Stomach (tissue), 9 donors: ENCODE results near the gene DMRT1. TPM values are rescaled to one million over a fixed set of nuclear protein-coding genes. Genes with fewer than 3 reads are reported as not detected.

Experiments used
- DNase-seq, 2 donors: peaks; one replicate each; pipeline versions ENCODE4 v3.0.0 to v3.0.0-alpha.2; 2013 to 2019
- H3K27ac ChIP-seq, 5 donors: fragments of 200-600 bp in 4 of 5; sonication (generic) in 4 of 5; one replicate each; pipeline ENCODE4 v1.5.1; 2013 to 2019; ENCODE audit warnings: mild to moderate bottlenecking in 1 of 5, moderate library complexity in 1 of 5
- H3K27me3 ChIP-seq, 3 donors: fragments of 200-600 bp; sonication (generic); one replicate each; pipeline ENCODE4 v1.5.1; 2017 to 2019; ENCODE audit warnings: mixed run types in 1 of 3
- H3K36me3 ChIP-seq, 4 donors: fragments of 200-600 bp; sonication (generic); 1 replicate in 3 of 4; 2 replicates in 1 of 4; pipeline ENCODE4 v1.5.1; 2016 to 2019
- H3K4me1 ChIP-seq, 4 donors: fragments of 200-600 bp; sonication (generic); one replicate each; pipeline ENCODE4 v1.5.1; 2016 to 2019
- H3K4me3 ChIP-seq, 4 donors: fragments of 200-600 bp; sonication (generic) in 3 of 4; one replicate each; pipeline ENCODE4 v1.5.1; 2016 to 2019; ENCODE audit warnings: mild to moderate bottlenecking in 1 of 4
- H3K9me3 ChIP-seq, 4 donors: fragments of 200-600 bp; sonication (generic); one replicate each; pipeline ENCODE4 v1.5.1; 2016 to 2019
- CTCF ChIP-seq, 7 experiments: fragments of 450-650 bp in 4 of 7; fragments of 200-600 bp in 3 of 7; sonication (generic) in 3 of 7; IDR thresholded peaks; one replicate each; pipeline ENCODE4 v1.5.1; 2016 to 2019; ENCODE audit warnings: antibody characterized with exemption in 7 of 7, control low read depth in 2 of 7, mild to moderate bottlenecking in 1 of 7
- EP300 ChIP-seq: sonication (generic); formaldehyde crosslinking; IDR thresholded peaks from one replicate; pipeline ENCODE4 v1.6.1; 2017; ENCODE audit warnings: antibody characterized with exemption
- POLR2A ChIP-seq, 4 donors: fragments of 450-650 bp; IDR thresholded peaks; one replicate each; pipeline ENCODE4 v1.6.1; 2016; ENCODE audit warnings: antibody characterized with exemption in 4 of 4, control low read depth in 2 of 4, mild to moderate bottlenecking in 1 of 4, moderate library complexity in 1 of 4
- POLR2AphosphoS5 ChIP-seq, 3 donors: sonication (generic); formaldehyde crosslinking; IDR thresholded peaks; one replicate each; pipeline ENCODE4 v1.6.1; 2016; ENCODE audit warnings: antibody characterized with exemption in 3 of 3
- WGBS, 5 donors: extraction: QIAGEN DNeasy Blood & Tissue Kit in 3 of 5; methylation state at CpG; one replicate each; pipeline versions ENCODE4 v1.1.5 to v1.1.7; 2013 to 2018; 5-methylcytosine and 5-hydroxymethylcytosine counted together
- intact Hi-C: fragments of 100-400 bp; cut with DNase I; formaldehyde crosslinking; loops from one replicate; pipeline ENCODE4 v1.15.1; 2023; ENCODE audit warnings: low total_unique reads
- polyA plus RNA-seq, 3 donors: library from polyadenylated mRNA; stranded (reverse); fragments of 200-250 nt; gene quantifications; one replicate each; pipeline ENCODE4 v1.2.3, GENCODE V29; 2013
- total RNA-seq, 5 donors: library from RNA; depleted of rRNA; stranded (reverse); fragments of >200 nt; gene quantifications; one replicate each; pipeline versions ENCODE4 v1.1.0 to v1.2.3, GENCODE V29; 2014 to 2016
- donor health status: healthy with polysubstance abuse.
- donor health status: Bipolar disorder and iron deficiency.
- donor health status: healthy.

The DMRT1 gene
- total and polyA plus RNA-seq, 8 donors = not detected

GRCh38 chr9:971901-972500 is 130.5 kb downstream of the DMRT1 start:
- H3K36me3 ChIP-seq = no peaks in the 10 kb centered on the region
- TF ChIP-seq POLR2A (IDR thresholded peaks at IDR 0.05) (no peak), CTCF (IDR thresholded peaks at IDR 0.05) (no peak), EP300 (no peak), POLR2AphosphoS5 (IDR thresholded peaks at IDR 0.05) (no peak)
- intact Hi-C loops = no loop called here
- H3K27ac ChIP-seq = no peak overlapping the region
- H3K9me3 ChIP-seq = peaks cover 0 to 17% (median 3%) of the 10 kb centered on the region in 4 donors
- 1 to 8% (median 3%) methylated on average over 23 to 42 of the region's 42 CpGs for WGBS, 5 donors
- peak overlapping the region; percentile 34 to 55 (median 47) for H3K4me3 ChIP-seq
- peaks cover 56 to 100% (median 99%) of the 10 kb centered on the region in 3 donors for H3K27me3 ChIP-seq
- peaks cover 31 to 58% (median 48%) of the 10 kb centered on the region in 4 donors for H3K4me1 ChIP-seq
- DNase-seq = peak in 1 of 2 donors; percentile 51

- intact Hi-C loops = no loop called here
- Histone ChIP-seq H3K36me3 (no peaks in the 10 kb centered on the region), H3K4me1 (peaks cover 31 to 64% (median 54%) of the 10 kb centered on the region in 4 donors), H3K9me3 (peaks cover 0 to 17% (median 3%) of the 10 kb centered on the region in 4 donors), H3K27me3 (peaks cover 62 to 100% (median 99%) of the 10 kb centered on the region in 3 donors), H3K4me3 (peak overlapping the region; percentile 34 to 55 (median 47)), H3K27ac (no peak overlapping the region)
- no peak for TF ChIP-seq POLR2AphosphoS5 (IDR thresholded peaks at IDR 0.05)
- TF ChIP-seq CTCF (IDR thresholded peaks at IDR 0.05) = no peak
- 8 to 10% (median 8%) methylated on average over 32 to 68 of the region's 68 CpGs for WGBS, 5 donors
- peak in 1 of 2 donors; percentile 39 for DNase-seq
Observed at GRCh38 chr9:972501-973294, 131.2 kb downstream of the DMRT1 start.

- TF ChIP-seq POLR2A (IDR thresholded peaks at IDR 0.05) (no peak), CTCF (IDR thresholded peaks at IDR 0.05) (no peak), EP300 (no peak), POLR2AphosphoS5 (IDR thresholded peaks at IDR 0.05) (no peak)
- H3K4me1 ChIP-seq = peaks cover 31 to 64% (median 54%) of the 10 kb centered on the region in 4 donors
- H3K9me3 ChIP-seq = peaks cover 0 to 17% (median 3%) of the 10 kb centered on the region in 4 donors
- no peak overlapping the region for H3K27ac ChIP-seq
- H3K4me3 ChIP-seq = no peak overlapping the region
- peaks cover 69 to 100% (median 100%) of the 10 kb centered on the region in 3 donors for H3K27me3 ChIP-seq
- no peak for DNase-seq
- no peaks in the 10 kb centered on the region for H3K36me3 ChIP-seq
- intact Hi-C loops = no loop called here
- 17 to 31% (median 20%) methylated on average over 17 of the region's 17 CpGs for WGBS, 5 donors
Observed at GRCh38 chr9:973295-973834, 131.9 kb downstream of the DMRT1 start.
